ENCODE results near the gene MRPL28. TPM values are rescaled to one million over a fixed set of nuclear protein-coding genes. Genes with fewer than 3 reads are reported as not detected.
"Not testable (repeated sequence)": the region's sequence is repeated elsewhere in the genome, so short reads cannot be mapped to it uniquely, and the experiment has no call there.

Gene MRPL28
- total RNA-seq, 2 donors from 2014 or later: 33.2 to 59.2 TPM

- no peak for TF ChIP-seq CTCF (IDR thresholded peaks at IDR 0.05)
- H3K4me1 ChIP-seq (ENCODE audit: control insufficient read depth in 1 of 2, low read depth in 2 of 2): no peaks in the 10 kb centered on the region
- ATAC-seq (ENCODE audit: insufficient number of reproducible peaks, low FRiP score, low read depth) (no peak), DNase-seq (ENCODE audit: low spot score) (no peak)
- no peak overlapping the region for H3K4me3 ChIP-seq
- H3K36me3 ChIP-seq: peaks cover 7% of the 10 kb centered on the region
- no peak overlapping the region for H3K27ac ChIP-seq
- no peaks in the 10 kb centered on the region for H3K27me3 ChIP-seq (replicated peaks; ENCODE audit: insufficient read depth)
- H3K9me3 ChIP-seq: no peaks in the 10 kb centered on the region
Measured at GRCh38 chr16:340370-341091, 29.8 kb downstream of the MRPL28 start.

GRCh38 chr16:339680-340079 is 30.7 kb downstream of the MRPL28 start:
- ATAC-seq (ENCODE audit: insufficient number of reproducible peaks, low FRiP score, low read depth) (no peak), DNase-seq (ENCODE audit: low spot score) (no peak)
- Histone ChIP-seq H3K36me3 (peaks cover under 1% of the 10 kb centered on the region), H3K27me3 (replicated peaks; ENCODE audit: insufficient read depth) (no peaks in the 10 kb centered on the region), H3K4me3 (no peak overlapping the region), H3K27ac (no peak overlapping the region), H3K9me3 (no peaks in the 10 kb centered on the region), H3K4me1 (ENCODE audit: control insufficient read depth in 1 of 2, low read depth in 2 of 2) (no peaks in the 10 kb centered on the region)
- TF ChIP-seq CTCF (IDR thresholded peaks at IDR 0.05): no peak

- ATAC-seq (ENCODE audit: insufficient number of reproducible peaks, low FRiP score, low read depth): no peak
- TF ChIP-seq CTCF (IDR thresholded peaks at IDR 0.05): no peak
Measured at GRCh38 chr16:337975-338575, 32.3 kb downstream of the MRPL28 start.

GRCh38 chr16:337437-337836 is 32.9 kb downstream of the MRPL28 start:
- no peak overlapping the region for H3K4me3 ChIP-seq
- H3K27ac ChIP-seq: no peak overlapping the region
- H3K27me3 ChIP-seq (replicated peaks; ENCODE audit: insufficient read depth): no peaks in the 10 kb centered on the region
- H3K36me3 ChIP-seq: no peaks in the 10 kb centered on the region
- no peak for ATAC-seq (ENCODE audit: insufficient number of reproducible peaks, low FRiP score, low read depth)
- peaks cover 6 to 8% of the 10 kb centered on the region in 2 donors for H3K4me1 ChIP-seq (ENCODE audit: control insufficient read depth in 1 of 2, low read depth in 2 of 2)
- no peaks in the 10 kb centered on the region for H3K9me3 ChIP-seq
- no peak for DNase-seq (ENCODE audit: low spot score)
- TF ChIP-seq CTCF (IDR thresholded peaks at IDR 0.05): no peak

More at GRCh38 chr16:337975-338575, 32.3 kb downstream of the MRPL28 start:
- no peak for DNase-seq (ENCODE audit: low spot score)
- no peaks in the 10 kb centered on the region for H3K27me3 ChIP-seq (replicated peaks; ENCODE audit: insufficient read depth)
- H3K4me1 ChIP-seq (ENCODE audit: control insufficient read depth in 1 of 2, low read depth in 2 of 2): peaks cover 6 to 8% of the 10 kb centered on the region in 2 donors
- no peaks in the 10 kb centered on the region for H3K36me3 ChIP-seq
- no peak overlapping the region for H3K27ac ChIP-seq
- H3K4me3 ChIP-seq: no peak overlapping the region
- no peaks in the 10 kb centered on the region for H3K9me3 ChIP-seq

GRCh38 chr16:336269-336668 is 34.1 kb downstream of the MRPL28 start:
- Histone ChIP-seq H3K9me3 (no peaks in the 10 kb centered on the region), H3K4me3 (no peak overlapping the region), H3K36me3 (no peaks in the 10 kb centered on the region), H3K27ac (no peak overlapping the region), H3K27me3 (replicated peaks; ENCODE audit: insufficient read depth) (no peaks in the 10 kb centered on the region), H3K4me1 (ENCODE audit: control insufficient read depth in 1 of 2, low read depth in 2 of 2) (peaks cover 6 to 8% of the 10 kb centered on the region in 2 donors)
- DNase-seq (ENCODE audit: low spot score): no peak
- no peak for ATAC-seq (ENCODE audit: insufficient number of reproducible peaks, low FRiP score, low read depth)
- TF ChIP-seq CTCF (IDR thresholded peaks at IDR 0.05): no peak

- DNase-seq (ENCODE audit: low spot score); ATAC-seq (ENCODE audit: insufficient number of reproducible peaks, low FRiP score, low read depth): not testable (repeated sequence)
Measured at GRCh38 chr16:334861-335632, 35.3 kb downstream of the MRPL28 start.

GRCh38 chr16:334164-334832 is 36.0 kb downstream of the MRPL28 start:
- not testable (repeated sequence) for H3K36me3 ChIP-seq; H3K9me3 ChIP-seq; DNase-seq (ENCODE audit: low spot score); H3K4me1 ChIP-seq (ENCODE audit: control insufficient read depth in 1 of 2, low read depth in 2 of 2); ATAC-seq (ENCODE audit: insufficient number of reproducible peaks, low FRiP score, low read depth); H3K4me3 ChIP-seq; H3K27ac ChIP-seq; H3K27me3 ChIP-seq (replicated peaks; ENCODE audit: insufficient read depth)

More at GRCh38 chr16:334861-335632, 35.3 kb downstream of the MRPL28 start:
- not testable (repeated sequence) for H3K27me3 ChIP-seq (replicated peaks; ENCODE audit: insufficient read depth); H3K36me3 ChIP-seq; H3K27ac ChIP-seq; H3K4me3 ChIP-seq; H3K4me1 ChIP-seq (ENCODE audit: control insufficient read depth in 1 of 2, low read depth in 2 of 2); H3K9me3 ChIP-seq
